ENCODE data around the gene TMEM14C. TPM values are rescaled to one million over a fixed set of nuclear protein-coding genes. Genes with fewer than 3 reads are reported as not detected.
"Not testable (repeated sequence)": the region's sequence is repeated elsewhere in the genome, so short reads cannot be mapped to it uniquely, and the experiment has no call there.

Gene TMEM14C
- total and polyA plus RNA-seq, 8 donors: 1.4 to 139 (median 96.1) TPM

DNA sequence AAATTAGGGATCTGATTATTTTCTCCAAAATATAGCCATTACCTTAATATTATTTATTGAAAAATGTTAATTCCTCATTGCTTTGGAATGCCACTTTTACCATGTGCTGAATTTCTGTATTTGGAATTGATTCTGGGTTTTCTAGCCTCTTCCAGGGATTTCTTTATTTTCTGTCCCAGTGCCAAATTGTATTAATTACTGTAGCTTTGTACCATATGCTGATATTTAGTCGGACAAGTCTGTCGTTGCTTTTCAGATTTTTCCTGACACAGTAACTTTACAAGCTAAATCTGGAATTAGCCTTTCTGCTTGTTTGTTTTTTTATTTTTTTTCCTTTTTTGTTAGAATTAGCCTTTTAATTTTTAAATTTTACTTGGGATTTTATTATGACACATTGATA is 13.9 kb downstream of the TMEM14C start:
- no peaks in the 10 kb centered on the region for H3K4me1 ChIP-seq
- H3K4me3 ChIP-seq: no peak overlapping the region
- no peak for DNase-seq
- H3K9me3 ChIP-seq: no peaks in the 10 kb centered on the region
- H3K27ac ChIP-seq: no peak overlapping the region
- intact Hi-C loops (cut with DNase I; ENCODE audit: low total_unique reads): no loop called here
- WGBS, 5 donors: 85 to 96% (median 90%) methylated on average over 2 of the region's 2 CpGs
- no peak for TF ChIP-seq EP300 (IDR thresholded peaks at IDR 0.05)
- TF ChIP-seq, protein P1, sequence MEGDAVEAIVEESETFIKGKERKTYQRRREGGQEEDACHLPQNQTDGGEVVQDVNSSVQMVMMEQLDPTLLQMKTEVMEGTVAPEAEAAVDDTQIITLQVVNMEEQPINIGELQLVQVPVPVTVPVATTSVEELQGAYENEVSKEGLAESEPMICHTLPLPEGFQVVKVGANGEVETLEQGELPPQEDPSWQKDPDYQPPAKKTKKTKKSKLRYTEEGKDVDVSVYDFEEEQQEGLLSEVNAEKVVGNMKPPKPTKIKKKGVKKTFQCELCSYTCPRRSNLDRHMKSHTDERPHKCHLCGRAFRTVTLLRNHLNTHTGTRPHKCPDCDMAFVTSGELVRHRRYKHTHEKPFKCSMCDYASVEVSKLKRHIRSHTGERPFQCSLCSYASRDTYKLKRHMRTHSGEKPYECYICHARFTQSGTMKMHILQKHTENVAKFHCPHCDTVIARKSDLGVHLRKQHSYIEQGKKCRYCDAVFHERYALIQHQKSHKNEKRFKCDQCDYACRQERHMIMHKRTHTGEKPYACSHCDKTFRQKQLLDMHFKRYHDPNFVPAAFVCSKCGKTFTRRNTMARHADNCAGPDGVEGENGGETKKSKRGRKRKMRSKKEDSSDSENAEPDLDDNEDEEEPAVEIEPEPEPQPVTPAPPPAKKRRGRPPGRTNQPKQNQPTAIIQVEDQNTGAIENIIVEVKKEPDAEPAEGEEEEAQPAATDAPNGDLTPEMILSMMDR (IDR thresholded peaks at IDR 0.05): no peak
- no peak for TF ChIP-seq POLR2A (IDR thresholded peaks at IDR 0.05)
- TF ChIP-seq POLR2AphosphoS5 (IDR thresholded peaks at IDR 0.05): no peak
- H3K36me3 ChIP-seq: peaks cover 0 to 30% (median 29%) of the 10 kb centered on the region in 4 donors
- no peaks in the 10 kb centered on the region for H3K27me3 ChIP-seq

DNA sequence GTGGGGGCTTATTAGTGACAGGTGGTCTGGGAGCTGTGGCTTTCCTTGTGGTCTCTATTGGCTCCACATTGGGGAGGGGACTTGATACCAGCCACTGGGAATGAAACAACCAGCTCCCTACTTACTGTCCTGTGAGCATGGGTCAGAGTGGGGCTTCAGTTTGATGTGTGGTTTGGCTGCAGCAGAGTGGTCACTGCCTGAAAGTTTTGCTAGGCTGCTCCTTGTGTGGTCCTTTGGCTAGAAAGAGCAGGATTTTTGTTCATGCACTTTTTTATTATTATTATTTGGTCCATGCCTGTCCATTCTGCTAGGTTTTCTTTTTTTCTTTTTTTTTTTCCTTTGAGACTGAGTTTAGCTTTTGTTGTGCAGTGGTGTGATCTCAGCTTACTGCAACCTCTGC is 17.2 kb downstream of the TMEM14C start:
- TF ChIP-seq POLR2A (IDR thresholded peaks at IDR 0.05) (no peak), EP300 (IDR thresholded peaks at IDR 0.05) (no peak), POLR2AphosphoS5 (IDR thresholded peaks at IDR 0.05) (no peak)
- TF ChIP-seq, protein P1 (IDR thresholded peaks at IDR 0.05): no peak
- H3K27ac ChIP-seq: no peak overlapping the region
- H3K4me1 ChIP-seq: no peaks in the 10 kb centered on the region
- H3K27me3 ChIP-seq: no peaks in the 10 kb centered on the region
- intact Hi-C loops (cut with DNase I; ENCODE audit: low total_unique reads): no loop called here
- no peaks in the 10 kb centered on the region for H3K9me3 ChIP-seq
- no peak overlapping the region for H3K4me3 ChIP-seq
- DNase-seq: no peak
- peaks cover 0 to 23% (median 15%) of the 10 kb centered on the region in 4 donors for H3K36me3 ChIP-seq

DNA sequence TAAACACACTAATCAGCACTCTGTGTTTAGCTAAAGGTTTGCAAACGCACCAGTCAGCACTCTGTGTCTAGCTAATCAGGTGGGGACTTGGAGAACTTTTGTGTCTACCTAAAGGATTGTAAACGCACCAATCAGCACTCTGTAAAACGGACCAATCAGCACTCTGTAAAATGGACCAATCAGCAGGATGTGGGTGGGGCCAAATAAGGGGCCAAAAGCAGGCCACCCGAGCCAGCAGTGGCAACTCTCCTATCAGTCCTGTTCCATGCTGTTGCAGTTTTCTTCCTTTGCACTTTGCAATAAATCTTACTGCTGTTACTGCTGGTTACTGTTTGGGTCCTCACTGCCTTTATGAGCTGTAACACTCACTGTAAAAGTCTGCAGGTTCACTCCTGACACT is 18.8 kb downstream of the TMEM14C start:
- 65 to 86% (median 72%) methylated on average over 3 to 4 of the region's 4 CpGs for WGBS, 5 donors
- DNase-seq; H3K9me3 ChIP-seq; H3K27me3 ChIP-seq; H3K4me1 ChIP-seq; H3K27ac ChIP-seq; intact Hi-C loops (cut with DNase I; ENCODE audit: low total_unique reads); H3K4me3 ChIP-seq: not testable (repeated sequence)
- H3K36me3 ChIP-seq: peaks cover 0 to 23% (median 15%) of the 10 kb centered on the region in 4 donors

DNA sequence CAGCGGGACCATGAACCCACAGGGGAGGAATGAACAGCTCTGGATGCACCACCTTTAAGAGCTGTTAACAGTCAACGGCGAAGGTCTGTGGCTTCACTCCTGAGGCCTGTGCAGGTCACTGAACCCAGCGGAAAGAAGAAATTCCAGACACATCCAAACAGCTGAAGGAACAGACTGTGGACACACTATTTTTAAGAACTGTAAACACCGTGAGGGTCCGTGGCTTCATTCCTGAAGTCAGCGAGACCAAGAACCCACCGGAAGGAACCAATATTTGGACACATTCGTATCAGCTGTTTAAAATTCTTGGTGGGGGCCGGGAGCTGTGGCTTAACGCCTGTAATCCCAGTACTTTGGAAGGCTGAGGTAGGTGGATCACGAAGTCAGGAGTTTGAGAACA is 19.4 kb downstream of the TMEM14C start:
- peaks cover 6 to 9% (median 8%) of the 10 kb centered on the region in 4 donors for H3K4me1 ChIP-seq
- no peak overlapping the region for H3K27ac ChIP-seq
- TF ChIP-seq POLR2AphosphoS5 (IDR thresholded peaks at IDR 0.05): no peak
- no peak for TF ChIP-seq POLR2A (IDR thresholded peaks at IDR 0.05)
- TF ChIP-seq EP300 (IDR thresholded peaks at IDR 0.05): no peak
- TF ChIP-seq, protein P1 (IDR thresholded peaks at IDR 0.05): no peak
- H3K4me3 ChIP-seq: no peak overlapping the region
- H3K27me3 ChIP-seq: no peaks in the 10 kb centered on the region
- intact Hi-C loops (cut with DNase I; ENCODE audit: low total_unique reads): no loop called here
- DNase-seq: no peak
- peaks cover 0 to 23% (median 15%) of the 10 kb centered on the region in 4 donors for H3K36me3 ChIP-seq
- 93 to 97% (median 95%) methylated on average over 12 of the region's 12 CpGs for WGBS, 5 donors
- no peaks in the 10 kb centered on the region for H3K9me3 ChIP-seq

DNA sequence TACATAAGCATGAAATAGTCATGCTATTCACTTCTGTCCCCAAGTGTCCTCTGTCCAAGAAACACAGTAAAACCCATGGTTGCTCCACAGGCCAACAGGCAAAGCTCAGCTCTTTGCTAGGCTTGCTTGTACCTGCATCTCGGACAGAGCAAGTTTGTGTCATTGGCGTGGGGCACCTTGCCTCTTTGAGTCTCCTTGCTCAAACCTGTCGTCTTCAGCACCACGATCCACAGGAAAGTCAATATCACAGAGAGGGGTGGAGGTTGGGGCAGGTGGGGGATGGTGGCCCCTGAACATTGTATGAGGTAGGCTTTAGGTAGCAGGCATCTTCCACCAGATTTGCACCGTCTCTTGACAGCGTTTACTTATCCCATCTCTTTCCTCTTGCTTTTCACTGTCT is 20.6 kb downstream of the TMEM14C start:
- H3K9me3 ChIP-seq: no peaks in the 10 kb centered on the region
- no peak overlapping the region for H3K27ac ChIP-seq
- no peak for DNase-seq
- H3K27me3 ChIP-seq: no peaks in the 10 kb centered on the region
- intact Hi-C loops (cut with DNase I; ENCODE audit: low total_unique reads): no loop called here
- peaks cover 0 to 23% (median 15%) of the 10 kb centered on the region in 4 donors for H3K36me3 ChIP-seq
- H3K4me3 ChIP-seq: no peak overlapping the region
- H3K4me1 ChIP-seq: peaks cover 11 to 15% (median 13%) of the 10 kb centered on the region in 4 donors
- TF ChIP-seq POLR2AphosphoS5 (IDR thresholded peaks at IDR 0.05) (no peak), EP300 (IDR thresholded peaks at IDR 0.05) (no peak), POLR2A (IDR thresholded peaks at IDR 0.05) (no peak)
- TF ChIP-seq, protein P1 (IDR thresholded peaks at IDR 0.05): no peak
- 71 to 86% (median 82%) methylated on average over 4 to 6 of the region's 6 CpGs for WGBS, 5 donors

Data from stomach (tissue), 9 donors.